K562 (cell line): ENCODE measurements around the gene CASP9. TPM values are rescaled to one million over a fixed set of nuclear protein-coding genes. Genes with fewer than 3 reads are reported as not detected.

Source experiments
- C11orf30 ChIP-seq: fragments of 450-650 bp; IDR thresholded peaks from 2 replicates; pipeline ENCODE4 v1.6.1; 2016; ENCODE audit warnings: low read depth, mild to moderate bottlenecking
- CHD4 ChIP-seq: fragments of 200-600 bp; sonication (generic); IDR thresholded peaks from 3 replicates; pipeline ENCODE4 v1.6.1; 2012; ENCODE audit warnings: low read depth, mild to moderate bottlenecking, mixed read lengths, low read length, inconsistent platforms; ENCODE audit not compliant: insufficient read depth, insufficient replicate concordance, poor library complexity, severe bottlenecking
- EGR1 ChIP-seq: fragments of 450-650 bp; conservative IDR thresholded peaks from 2 replicates; pipeline ENCODE4 v1.6.1; 2017; ENCODE audit warnings: mild to moderate bottlenecking
- HNRNPLL ChIP-seq: fragments of 200-400 bp; formaldehyde crosslinking; IDR thresholded peaks from 2 replicates; pipeline ENCODE4 v1.6.1; 2017; ENCODE audit warnings: low read length, low read depth, mild to moderate bottlenecking; ENCODE audit not compliant: poor library complexity, severe bottlenecking
- KLF1 ChIP-seq: fragments of 450-650 bp; IDR thresholded peaks from 2 replicates; pipeline ENCODE4 v1.6.1; 2016; ENCODE audit warnings: missing genetic modification characterization, missing compliant biosample characterization
- L3MBTL2 ChIP-seq: fragments of 450-650 bp; IDR thresholded peaks from 2 replicates; pipeline ENCODE4 v1.6.1; 2016; ENCODE audit warnings: mild to moderate bottlenecking, moderate library complexity
- MEF2D ChIP-seq: conservative IDR thresholded peaks from 2 replicates; pipeline ENCODE4 v1.6.1; 2016; ENCODE audit warnings: low read depth, missing genetic modification characterization, missing compliant biosample characterization
- MEIS2 ChIP-seq: fragments of 450-650 bp; IDR thresholded peaks from 2 replicates; pipeline ENCODE4 v1.6.1; 2014; ENCODE audit warnings: mild to moderate bottlenecking; ENCODE audit not compliant: partially characterized antibody
- RREB1 ChIP-seq: fragments of 250-450 bp; sonication (Bioruptor Pico); IDR thresholded peaks from 2 replicates; pipeline ENCODE4 v1.4.0; 2020
- SMARCA4 ChIP-seq: fragments of 450-650 bp; IDR thresholded peaks from 2 replicates; pipeline ENCODE4 v1.6.1; 2016
- SRSF9 ChIP-seq: fragments of 200-400 bp; formaldehyde crosslinking; IDR thresholded peaks from 2 replicates; pipeline ENCODE4 v1.6.1; 2017; ENCODE audit warnings: low read depth, low read length, borderline replicate concordance
- YY1 ChIP-seq, 3 experiments: IDR thresholded peaks; 2 replicates each; pipeline ENCODE4 v1.6.1; 2011; ENCODE audit warnings: low read length in 2 of 3, mild to moderate bottlenecking in 2 of 3, moderate library complexity in 2 of 3, borderline replicate concordance in 1 of 3, control low read depth in 1 of 3, low read depth in 1 of 3; ENCODE audit not compliant: insufficient read depth in 3 of 3, insufficient replicate concordance in 2 of 3, control insufficient read depth in 1 of 3, insufficient read length in 1 of 3; ENCODE audit errors: extremely low read depth in 1 of 3
- ZNF224 ChIP-seq: sonication (generic); formaldehyde crosslinking; IDR thresholded peaks from 2 replicates; pipeline ENCODE4 v1.8.0; 2022; ENCODE audit warnings: mild to moderate bottlenecking, missing genetic modification reagents
- ZNF717 ChIP-seq: fragments of 250-450 bp; sonication (Bioruptor Pico); IDR thresholded peaks from 2 replicates; pipeline ENCODE4 v1.5.0; 2021
- polyA plus RNA-seq, 8 experiments: library from polyadenylated mRNA; depleted of rRNA in 4 of 8; stranded (reverse) in 5 of 8; unstranded in 3 of 8; fragments of >200 nt; fragmentation: Nextera tagmentation in 2 of 8; fragmentation: Illumina TruSeq in 1 of 8; extraction: Ambion mirVana in 2 of 8; extraction: Trizol in 1 of 8; gene quantifications; 2 replicates each; pipeline versions ENCODE4 v1.2.1 to v1.2.3, GENCODE V29; 2011 to 2014; ENCODE audit warnings: inconsistent platforms in 1 of 8, missing spikeins in 1 of 8
- total RNA-seq, 7 experiments: library from RNA; depleted of rRNA in 6 of 7; stranded (reverse); fragments of >200 nt in 6 of 7; fragmentation: Illumina TruSeq in 2 of 7; extraction: Trizol in 2 of 7; gene quantifications; 2 replicates each; pipeline versions ENCODE4 v1.2.1 to v1.2.3, GENCODE V29; 2011 to 2021; ENCODE audit warnings: low replicate concordance in 1 of 7
- TF ChIP-seq, protein P1 (sequence below): fragments of 250-450 bp; sonication (Bioruptor Pico); IDR thresholded peaks from 2 replicates; pipeline ENCODE4 v1.8.0; 2021; ENCODE audit warnings: moderate library complexity, mild to moderate bottlenecking, inconsistent platforms
- TF ChIP-seq, protein P2 (sequence below): fragments of 450-650 bp; IDR thresholded peaks from 2 replicates; pipeline ENCODE4 v1.7.1; 2018; ENCODE audit warnings: mild to moderate bottlenecking, low read depth; ENCODE audit not compliant: partially characterized antibody

CASP9 gene
- total and polyA plus RNA-seq, 9 of the 15 experiments (the other 6 are each of a cell fraction or from before 2014, with no cell fraction given): 10.8 to 54.1 (median 30.7) TPM

DNA sequence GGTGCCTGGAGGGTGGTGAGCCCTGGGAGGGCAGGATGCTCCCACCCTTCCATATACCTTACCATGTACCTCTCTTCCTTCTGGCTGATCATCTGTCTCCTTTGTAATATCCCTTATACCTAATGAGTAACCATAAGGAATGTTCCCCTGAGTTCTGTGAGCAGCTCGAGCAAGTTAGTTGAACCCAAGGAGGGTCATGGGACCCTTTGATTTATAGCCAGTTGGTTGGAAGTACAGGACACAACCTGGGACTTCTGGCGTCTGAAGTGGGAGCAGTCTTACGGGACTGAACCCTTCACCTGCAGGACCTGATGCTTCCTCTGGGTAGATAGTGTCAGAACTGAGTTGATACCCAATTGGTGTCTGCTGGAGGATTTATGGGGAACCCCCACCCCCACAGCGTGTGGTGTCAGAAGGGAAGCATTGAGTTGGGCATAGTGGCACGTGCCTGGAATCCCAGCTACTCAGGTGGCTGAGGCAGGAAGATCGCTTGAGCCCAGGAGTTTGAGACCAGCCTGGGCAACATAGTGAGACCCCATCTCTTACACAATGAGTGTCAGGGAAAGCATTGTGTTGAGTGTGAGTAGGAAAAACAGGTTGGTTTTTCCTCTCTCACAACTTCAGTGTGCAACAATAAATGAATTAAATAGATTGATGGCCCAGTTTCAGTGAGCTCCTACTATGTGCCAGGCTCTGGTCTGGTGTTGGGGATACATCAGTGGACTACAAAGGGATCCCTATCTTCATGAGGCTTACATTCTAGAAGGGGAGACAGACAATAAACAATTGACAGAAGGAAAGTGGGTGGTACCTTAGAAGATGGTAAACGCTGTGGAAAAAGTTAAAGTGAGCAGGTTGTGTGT is 18.6 kb upstream of the CASP9 start (continued):
- TF ChIP-seq RREB1 (CRISPR knock-in tag): no peak
- no peak for TF ChIP-seq KLF1 (tag)
- no peak for TF ChIP-seq MEF2D (tag)
- TF ChIP-seq, protein P1, sequence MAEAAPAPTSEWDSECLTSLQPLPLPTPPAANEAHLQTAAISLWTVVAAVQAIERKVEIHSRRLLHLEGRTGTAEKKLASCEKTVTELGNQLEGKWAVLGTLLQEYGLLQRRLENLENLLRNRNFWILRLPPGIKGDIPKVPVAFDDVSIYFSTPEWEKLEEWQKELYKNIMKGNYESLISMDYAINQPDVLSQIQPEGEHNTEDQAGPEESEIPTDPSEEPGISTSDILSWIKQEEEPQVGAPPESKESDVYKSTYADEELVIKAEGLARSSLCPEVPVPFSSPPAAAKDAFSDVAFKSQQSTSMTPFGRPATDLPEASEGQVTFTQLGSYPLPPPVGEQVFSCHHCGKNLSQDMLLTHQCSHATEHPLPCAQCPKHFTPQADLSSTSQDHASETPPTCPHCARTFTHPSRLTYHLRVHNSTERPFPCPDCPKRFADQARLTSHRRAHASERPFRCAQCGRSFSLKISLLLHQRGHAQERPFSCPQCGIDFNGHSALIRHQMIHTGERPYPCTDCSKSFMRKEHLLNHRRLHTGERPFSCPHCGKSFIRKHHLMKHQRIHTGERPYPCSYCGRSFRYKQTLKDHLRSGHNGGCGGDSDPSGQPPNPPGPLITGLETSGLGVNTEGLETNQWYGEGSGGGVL (CRISPR knock-in tag): no peak
- TF ChIP-seq SRSF9: no peak
- no peak for TF ChIP-seq CHD4
- TF ChIP-seq L3MBTL2: no peak
- no peak for TF ChIP-seq YY1 (IDR thresholded peaks at IDR 0.05; ENCODE audit: borderline replicate concordance in 1 of 3, control insufficient read depth in 1 of 3, extremely low read depth in 1 of 3, insufficient read depth in 3 of 3, insufficient read length in 1 of 3, insufficient replicate concordance in 2 of 3, low read depth in 1 of 3, low read length in 2 of 3)
- no peak for TF ChIP-seq EGR1
- no peak for TF ChIP-seq MEIS2
- no peak for TF ChIP-seq SMARCA4
- no peak for TF ChIP-seq ZNF717 (CRISPR knock-in tag)
- TF ChIP-seq, protein P2, sequence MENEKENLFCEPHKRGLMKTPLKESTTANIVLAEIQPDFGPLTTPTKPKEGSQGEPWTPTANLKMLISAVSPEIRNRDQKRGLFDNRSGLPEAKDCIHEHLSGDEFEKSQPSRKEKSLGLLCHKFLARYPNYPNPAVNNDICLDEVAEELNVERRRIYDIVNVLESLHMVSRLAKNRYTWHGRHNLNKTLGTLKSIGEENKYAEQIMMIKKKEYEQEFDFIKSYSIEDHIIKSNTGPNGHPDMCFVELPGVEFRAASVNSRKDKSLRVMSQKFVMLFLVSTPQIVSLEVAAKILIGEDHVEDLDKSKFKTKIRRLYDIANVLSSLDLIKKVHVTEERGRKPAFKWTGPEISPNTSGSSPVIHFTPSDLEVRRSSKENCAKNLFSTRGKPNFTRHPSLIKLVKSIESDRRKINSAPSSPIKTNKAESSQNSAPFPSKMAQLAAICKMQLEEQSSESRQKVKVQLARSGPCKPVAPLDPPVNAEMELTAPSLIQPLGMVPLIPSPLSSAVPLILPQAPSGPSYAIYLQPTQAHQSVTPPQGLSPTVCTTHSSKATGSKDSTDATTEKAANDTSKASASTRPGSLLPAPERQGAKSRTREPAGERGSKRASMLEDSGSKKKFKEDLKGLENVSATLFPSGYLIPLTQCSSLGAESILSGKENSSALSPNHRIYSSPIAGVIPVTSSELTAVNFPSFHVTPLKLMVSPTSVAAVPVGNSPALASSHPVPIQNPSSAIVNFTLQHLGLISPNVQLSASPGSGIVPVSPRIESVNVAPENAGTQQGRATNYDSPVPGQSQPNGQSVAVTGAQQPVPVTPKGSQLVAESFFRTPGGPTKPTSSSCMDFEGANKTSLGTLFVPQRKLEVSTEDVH: no peak
- no peak for TF ChIP-seq C11orf30
- TF ChIP-seq HNRNPLL: no peak
- TF ChIP-seq ZNF224 (CRISPR knock-in tag): no peak
